GM21390 (cell line): Measurements from ENCODE around the gene MTX3.

Experiments used
- ATAC-seq: cut with Tn5 transposase; IDR thresholded peaks from one replicate; pipeline ENCODE4 v1.9.1; 2021; ENCODE audit not compliant: unreplicated experiment

Gene MTX3

DNA sequence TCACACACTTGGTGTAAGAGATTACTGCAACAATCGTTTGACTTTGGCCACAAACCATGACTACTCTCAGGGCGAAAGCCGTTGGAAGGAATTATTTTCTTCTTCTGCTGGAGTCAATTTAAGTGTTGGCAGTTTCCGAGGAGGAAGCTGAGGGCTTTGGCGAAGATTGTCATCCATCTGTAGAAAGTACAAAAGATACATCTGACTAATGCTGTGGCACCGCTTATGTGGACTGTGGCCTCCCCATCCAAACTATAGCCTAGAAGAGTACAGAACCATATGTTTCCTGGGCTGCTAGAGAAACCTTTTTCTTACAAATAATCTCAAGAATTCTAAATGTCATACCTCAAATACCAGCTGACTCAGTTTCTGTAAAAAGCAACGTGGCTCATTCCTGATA lies 7.4 kb downstream of the MTX3 start:
- ATAC-seq: no peak

DNA sequence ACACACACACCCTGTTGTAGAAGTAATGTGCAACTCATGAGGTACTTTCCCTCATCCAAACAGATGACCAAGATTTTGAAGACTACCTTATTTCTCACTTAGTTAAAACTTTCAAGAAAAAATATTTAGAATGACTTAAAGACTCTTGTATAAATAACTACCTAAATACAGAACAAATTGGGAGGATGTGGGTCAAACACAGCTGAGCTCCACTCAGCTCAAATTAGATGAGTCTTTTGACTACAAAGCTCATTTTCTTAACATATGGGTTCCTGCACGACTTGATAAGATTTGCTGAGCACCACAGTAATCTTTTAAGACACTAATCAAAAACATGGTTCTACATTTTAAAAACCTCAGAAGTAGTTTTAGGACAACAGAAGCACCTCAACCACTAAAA lies 8.9 kb downstream of the MTX3 start:
- ATAC-seq: no peak

DNA sequence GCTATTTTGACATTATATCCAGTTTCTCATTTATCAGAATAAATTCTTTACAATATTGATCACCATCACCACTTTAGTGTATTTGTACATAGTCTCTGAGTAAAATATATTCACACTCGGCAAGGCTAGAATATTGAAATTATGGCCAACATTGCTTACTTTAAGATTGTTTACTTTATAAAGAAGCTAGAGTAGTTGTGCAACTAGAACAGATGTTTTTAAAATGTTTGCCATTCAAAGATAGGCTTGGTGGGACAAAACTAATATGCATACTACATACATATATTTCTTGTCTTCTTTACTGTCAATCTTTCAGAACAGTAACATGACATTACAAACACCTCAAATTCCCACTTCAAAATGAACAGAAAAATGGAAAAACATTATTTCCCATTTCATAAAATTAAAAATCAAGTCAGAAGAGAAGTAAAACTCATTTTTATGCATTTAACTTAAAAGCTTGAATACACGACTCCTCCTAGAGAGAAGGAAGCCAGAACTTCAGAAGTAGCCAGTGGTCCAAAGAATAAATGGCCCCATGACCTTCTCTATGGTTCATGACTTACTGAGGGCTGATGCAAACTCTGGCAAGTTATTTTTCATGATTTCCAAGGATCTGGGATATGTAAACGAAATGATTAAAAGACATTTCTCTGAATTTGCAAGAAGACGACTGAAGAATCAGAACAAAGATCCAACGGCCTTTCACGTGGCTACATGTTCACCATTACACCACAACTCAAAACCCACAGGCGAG lies 14.1 kb downstream of the MTX3 start:
- no peak for ATAC-seq

GRCh38 chr5:79975422-79975821 lies 15.6 kb downstream of the MTX3 start:
- no peak for ATAC-seq

GRCh38 chr5:79974886-79975285 lies 16.2 kb downstream of the MTX3 start:
- ATAC-seq: no peak

GRCh38 chr5:79973996-79974395 lies 17.1 kb downstream of the MTX3 start:
- no peak for ATAC-seq

DNA sequence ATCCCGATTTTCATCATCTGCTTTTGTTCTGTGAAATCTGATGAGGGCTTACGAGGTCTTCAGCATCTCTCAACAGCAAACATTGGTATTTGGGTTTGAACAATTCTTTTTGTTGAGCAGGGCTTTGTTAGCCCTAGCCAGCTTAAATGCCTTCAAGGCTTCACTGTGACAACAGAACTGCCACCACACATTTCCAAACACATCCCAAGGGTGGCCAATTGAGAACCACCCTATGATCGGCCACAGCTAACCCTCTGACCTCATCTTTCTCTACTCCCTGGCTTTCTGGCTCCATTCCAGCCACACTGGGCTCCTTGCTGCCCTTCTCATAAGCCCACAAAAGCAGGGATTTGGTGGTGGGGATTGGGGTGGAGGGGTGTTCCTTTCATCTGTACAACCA lies 17.6 kb downstream of the MTX3 start:
- no peak for ATAC-seq

- no peak for ATAC-seq
Measured at GRCh38 chr5:79971156-79971555, 19.9 kb downstream of the MTX3 start.

- ATAC-seq: no peak
Measured at GRCh38 chr5:79966448-79966847, 24.6 kb downstream of the MTX3 start.

GRCh38 chr5:79964136-79964535 lies 26.9 kb downstream of the MTX3 start:
- no peak for ATAC-seq

DNA sequence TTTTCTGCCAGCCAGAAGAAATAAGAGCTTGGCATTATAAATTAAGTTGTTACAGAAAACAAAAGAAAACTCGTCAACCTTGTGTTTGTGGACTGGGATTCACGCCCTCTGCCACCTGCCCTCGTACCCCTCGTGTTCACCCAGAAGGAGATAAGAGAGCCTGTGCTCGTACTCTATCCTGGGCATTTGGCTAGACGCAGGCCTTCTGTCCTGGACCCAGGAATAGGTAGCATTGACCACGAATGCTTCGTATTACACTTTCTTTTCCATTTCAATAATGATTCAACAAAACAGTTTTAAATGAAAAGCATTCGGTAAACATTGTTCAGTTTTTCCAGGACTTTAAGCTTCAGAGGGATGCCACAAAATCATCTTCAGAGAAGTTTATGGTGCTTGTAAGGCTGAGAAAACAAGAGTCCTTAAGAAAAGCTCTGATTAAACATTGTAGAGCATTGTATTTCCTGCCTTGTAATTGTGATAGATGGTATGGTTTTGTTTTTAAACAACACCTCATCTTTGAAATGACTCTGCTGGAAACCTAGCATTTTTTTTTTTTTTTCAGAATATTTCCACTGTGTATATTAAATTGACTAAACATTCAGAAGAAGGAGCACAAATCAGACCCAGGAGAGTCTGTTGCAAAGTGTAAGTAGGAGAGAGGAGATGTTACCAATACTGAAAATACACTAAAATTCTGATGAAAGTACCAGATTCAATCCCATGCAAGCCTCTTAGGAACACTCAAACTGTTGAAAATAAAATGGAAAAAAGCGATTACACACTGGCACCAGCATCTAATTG lies 27.6 kb downstream of the MTX3 start:
- no peak for ATAC-seq

GRCh38 chr5:79962575-79963222 lies 28.4 kb downstream of the MTX3 start:
- no peak for ATAC-seq

DNA sequence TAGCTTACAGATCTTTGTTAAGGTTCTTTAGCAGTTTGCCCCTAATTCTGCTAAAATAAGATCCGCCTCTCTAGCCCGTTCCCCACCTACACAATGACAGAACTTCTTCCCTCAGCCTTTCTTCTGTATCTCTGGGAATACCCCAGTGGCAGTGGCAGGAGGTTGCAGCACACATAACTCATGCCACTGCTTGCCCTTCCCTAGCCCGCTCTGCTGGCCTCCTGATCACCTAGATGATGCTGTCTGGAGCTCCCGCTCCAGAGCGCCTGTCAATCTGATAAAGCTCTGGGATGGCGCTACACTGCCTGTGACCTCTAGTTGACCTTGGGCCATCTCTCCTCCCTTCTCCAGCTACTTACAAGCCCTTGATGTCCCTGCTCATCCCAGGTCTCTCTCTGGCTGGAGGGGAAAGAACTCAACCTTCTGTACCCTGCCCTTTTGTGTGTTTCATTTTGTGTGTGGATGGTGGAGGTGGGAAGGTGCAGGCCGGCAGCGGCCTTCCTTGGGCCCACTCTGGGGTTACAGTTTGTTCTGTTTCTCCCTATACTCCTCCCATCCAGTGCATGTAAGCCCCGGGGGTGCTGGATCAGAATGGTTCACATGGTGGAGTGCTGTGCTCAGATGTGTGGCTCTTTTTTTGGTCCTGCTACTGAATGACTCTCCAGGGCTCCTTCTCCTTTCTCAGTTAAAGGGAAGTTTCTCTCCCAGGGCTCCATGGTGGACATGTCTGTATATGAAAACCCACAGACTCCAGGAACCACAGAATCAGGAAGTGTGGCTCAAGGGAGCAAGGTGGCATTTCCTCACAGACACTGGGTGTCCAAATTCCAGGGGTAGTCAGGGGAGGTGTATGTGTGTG lies 29.1 kb downstream of the MTX3 start:
- ATAC-seq: no peak

- ATAC-seq: no peak
Measured at GRCh38 chr5:79959407-79959806, 31.7 kb downstream of the MTX3 start.

GRCh38 chr5:79955941-79956670 lies 35.0 kb downstream of the MTX3 start:
- ATAC-seq: no peak

DNA sequence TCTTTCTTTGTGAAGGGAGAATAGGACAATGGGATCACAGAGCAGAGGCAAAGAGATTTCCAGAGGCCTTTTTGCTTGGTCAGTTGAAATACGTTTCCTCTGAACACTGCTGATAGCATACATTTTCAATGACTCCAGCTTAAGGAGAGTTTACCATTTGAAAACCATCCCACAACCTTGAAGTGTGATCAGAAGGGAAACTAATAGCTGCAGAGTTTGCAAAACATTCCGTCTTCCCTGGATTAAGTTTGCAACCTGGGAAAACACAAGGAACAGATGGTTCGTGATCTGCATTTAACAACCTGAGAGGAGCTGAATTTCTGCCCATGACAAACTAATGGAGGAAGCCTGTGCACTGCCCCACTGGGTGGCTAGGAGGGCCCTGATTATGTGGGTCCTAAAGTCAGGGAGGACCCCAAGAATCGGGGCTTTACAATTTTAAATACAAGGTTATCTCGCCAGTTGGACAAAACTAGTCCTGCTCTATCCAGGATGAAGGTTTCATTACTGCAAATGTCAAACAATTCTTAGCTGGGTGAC lies 35.6 kb downstream of the MTX3 start:
- ATAC-seq: no peak

DNA sequence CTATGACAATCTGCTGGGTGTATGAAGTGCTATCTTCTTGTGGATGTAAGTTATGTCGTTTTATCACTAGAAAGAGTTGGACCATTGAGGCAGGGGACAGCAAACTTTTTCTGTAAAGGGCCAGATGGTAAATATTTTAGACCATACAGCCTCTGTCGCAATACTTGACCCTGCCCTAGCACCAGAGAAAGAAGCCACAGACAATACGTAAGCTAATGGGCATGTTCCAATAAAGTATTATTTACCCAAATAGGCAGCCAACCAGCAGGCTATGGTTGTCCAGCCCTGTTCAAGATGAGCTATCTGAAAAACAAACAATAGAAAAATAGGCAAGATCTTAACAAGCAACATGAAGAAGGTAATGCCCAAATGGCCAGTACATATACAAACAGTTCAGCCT lies 36.4 kb downstream of the MTX3 start:
- no peak for ATAC-seq

DNA sequence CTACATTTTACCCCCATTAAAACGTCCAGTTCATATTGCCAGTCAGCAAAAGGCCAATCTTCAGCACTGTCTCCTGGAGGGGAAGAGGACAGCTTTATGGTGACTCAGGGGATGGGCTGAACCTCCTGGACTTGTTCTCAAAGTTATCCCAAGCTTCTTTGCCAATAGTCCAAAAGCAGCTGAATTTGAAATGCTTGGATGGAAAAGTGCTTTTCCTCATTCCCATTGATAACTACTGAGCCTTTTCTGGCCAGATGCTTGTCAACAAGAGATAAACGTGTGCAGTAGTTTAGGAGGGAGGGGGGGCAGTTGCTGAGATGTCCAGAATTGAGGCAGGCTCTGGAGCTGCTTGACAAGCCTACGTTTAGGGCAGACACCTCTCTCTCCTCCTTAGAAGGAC lies 43.5 kb downstream of the MTX3 start:
- ATAC-seq: no peak

DNA sequence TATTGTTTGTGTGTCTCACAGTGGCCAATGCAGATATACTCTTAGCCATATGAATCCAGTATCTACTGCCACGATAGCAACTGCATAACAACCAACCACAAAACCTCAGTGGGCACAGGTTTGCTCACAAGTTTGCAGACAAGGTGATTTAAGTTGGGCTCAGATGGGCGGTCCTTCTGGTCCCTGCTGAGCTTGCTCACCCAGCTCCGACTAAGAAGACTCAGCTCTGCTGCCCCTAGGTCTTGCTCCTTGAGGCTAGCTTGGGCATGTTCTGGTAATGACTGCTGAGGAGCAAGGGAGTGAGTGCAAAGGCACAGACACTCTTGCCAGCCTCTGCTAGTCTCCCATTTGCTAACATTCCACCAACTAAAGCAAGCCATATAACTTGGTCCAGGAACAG lies 52.6 kb downstream of the MTX3 start:
- ATAC-seq: no peak

DNA sequence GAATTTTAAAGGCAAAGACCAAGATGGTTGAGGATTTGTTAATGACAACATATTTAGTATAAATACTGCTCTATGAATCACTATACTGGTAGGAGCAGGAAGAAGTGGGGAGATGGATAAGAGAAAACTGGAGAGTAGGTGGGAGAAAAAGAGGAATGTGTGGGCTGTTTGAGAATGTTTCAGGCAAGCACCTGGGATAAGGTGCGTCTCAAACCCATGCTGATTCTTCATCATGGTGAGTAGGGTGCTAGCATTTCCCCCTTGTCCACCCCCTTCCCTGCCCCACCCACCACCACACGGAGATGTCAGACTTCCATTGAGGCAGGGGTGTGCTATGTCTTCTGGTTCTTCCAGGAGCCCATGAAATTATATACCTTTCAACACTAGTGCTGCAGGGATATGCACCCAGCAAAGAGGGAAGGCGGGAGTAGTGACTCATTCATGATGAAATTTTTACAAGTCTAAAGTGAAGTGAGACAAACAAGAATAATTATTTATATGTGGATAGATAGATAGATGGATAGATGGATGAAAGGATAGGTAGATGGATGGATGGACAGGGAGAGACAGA lies 54.3 kb downstream of the MTX3 start:
- no peak for ATAC-seq
